ENCODE measurements around the gene SHISA6. TPM values are rescaled to one million over a fixed set of nuclear protein-coding genes. Genes with fewer than 3 reads are reported as not detected.

SHISA6 gene
- total RNA-seq, 1 donor from 2014 or later: 3.3 TPM

DNA sequence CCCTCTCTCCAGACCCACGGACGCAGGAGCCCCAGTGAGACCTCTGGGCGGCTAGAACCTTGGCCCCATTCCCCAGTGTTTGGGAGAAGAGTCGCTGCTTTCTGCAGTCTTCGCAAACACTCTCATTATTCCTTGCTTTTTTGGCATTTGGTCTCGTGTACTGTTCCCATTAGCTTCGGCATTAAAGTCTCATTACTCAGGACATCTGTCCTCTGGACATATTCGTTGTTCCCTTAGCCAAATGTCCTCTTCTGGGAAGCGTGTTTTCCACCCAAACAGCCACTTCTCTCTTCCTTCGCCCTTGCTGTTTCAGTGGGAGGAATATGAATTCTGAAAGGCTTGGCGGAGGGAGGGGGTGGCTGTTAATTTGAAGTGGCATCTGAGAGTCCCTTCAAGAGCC, 11.1 kb downstream of the SHISA6 start:
- Mint-ChIP-seq H3K4me3 (no peak overlapping the region), H3K27me3 (ENCODE audit: insufficient read depth, low read depth) (peaks cover 12% of the 10 kb centered on the region), H3K36me3 (no peaks in the 10 kb centered on the region), H3K27ac (no peak overlapping the region), H3K9me3 (no peaks in the 10 kb centered on the region), H3K4me1 (peaks cover 2% of the 10 kb centered on the region)
- Histone ChIP-seq H3K27me3 (no peaks in the 10 kb centered on the region), H3K36me3 (no peaks in the 10 kb centered on the region), H3K9ac (no peak overlapping the region), H3K4me1 (peaks cover 14% of the 10 kb centered on the region), H3K79me2 (ENCODE audit: low read depth) (no peaks in the 10 kb centered on the region), H3F3A (ENCODE audit: low read depth) (peaks cover 9% of the 10 kb centered on the region), H3K4me3 (no peak overlapping the region), H3K4me2 (no peak overlapping the region), H2AFZ (replicated peaks) (no peak overlapping the region), H3K9me3 (ENCODE audit: low read depth) (no peaks in the 10 kb centered on the region), H4K20me1 (ENCODE audit: low read depth) (no peaks in the 10 kb centered on the region), H3K27ac (no peak overlapping the region)
- DNase-seq (ENCODE audit: low spot score): no peak
- TF ChIP-seq, protein P1, sequence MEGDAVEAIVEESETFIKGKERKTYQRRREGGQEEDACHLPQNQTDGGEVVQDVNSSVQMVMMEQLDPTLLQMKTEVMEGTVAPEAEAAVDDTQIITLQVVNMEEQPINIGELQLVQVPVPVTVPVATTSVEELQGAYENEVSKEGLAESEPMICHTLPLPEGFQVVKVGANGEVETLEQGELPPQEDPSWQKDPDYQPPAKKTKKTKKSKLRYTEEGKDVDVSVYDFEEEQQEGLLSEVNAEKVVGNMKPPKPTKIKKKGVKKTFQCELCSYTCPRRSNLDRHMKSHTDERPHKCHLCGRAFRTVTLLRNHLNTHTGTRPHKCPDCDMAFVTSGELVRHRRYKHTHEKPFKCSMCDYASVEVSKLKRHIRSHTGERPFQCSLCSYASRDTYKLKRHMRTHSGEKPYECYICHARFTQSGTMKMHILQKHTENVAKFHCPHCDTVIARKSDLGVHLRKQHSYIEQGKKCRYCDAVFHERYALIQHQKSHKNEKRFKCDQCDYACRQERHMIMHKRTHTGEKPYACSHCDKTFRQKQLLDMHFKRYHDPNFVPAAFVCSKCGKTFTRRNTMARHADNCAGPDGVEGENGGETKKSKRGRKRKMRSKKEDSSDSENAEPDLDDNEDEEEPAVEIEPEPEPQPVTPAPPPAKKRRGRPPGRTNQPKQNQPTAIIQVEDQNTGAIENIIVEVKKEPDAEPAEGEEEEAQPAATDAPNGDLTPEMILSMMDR (IDR thresholded peaks at IDR 0.05): no peak
- TF ChIP-seq EZH2 (IDR thresholded peaks at IDR 0.05) (no peak), EZH2phosphoT487 (IDR thresholded peaks at IDR 0.05) (no peak)

DNA sequence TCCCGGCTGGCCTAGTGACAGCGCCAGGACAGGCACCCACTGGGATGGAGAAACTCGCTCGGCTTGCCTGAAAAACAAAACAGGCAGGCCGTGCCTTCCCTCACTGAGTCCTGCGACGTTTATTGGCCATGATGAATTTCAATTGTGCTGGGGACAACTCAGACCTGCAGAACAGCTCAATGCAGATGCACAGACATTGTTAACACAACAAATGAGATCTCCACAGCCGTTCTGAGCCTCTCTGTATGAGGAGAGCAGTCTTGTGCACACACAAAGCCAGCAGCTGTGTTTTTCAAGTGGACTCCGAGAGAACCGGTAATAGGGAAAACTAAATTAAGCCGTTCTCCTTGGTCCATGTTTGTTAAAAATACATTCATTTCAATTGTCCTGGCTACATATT, 15.9 kb downstream of the SHISA6 start:
- H3K4me3 Mint-ChIP-seq: no peak overlapping the region
- peaks cover 1% of the 10 kb centered on the region for H3K9me3 Mint-ChIP-seq
- Histone ChIP-seq H3K4me3 (no peak overlapping the region), H4K20me1 (ENCODE audit: low read depth) (no peaks in the 10 kb centered on the region), H3K27me3 (no peaks in the 10 kb centered on the region), H3K27ac (no peak overlapping the region), H3K4me1 (peaks cover 17% of the 10 kb centered on the region), H3K36me3 (no peaks in the 10 kb centered on the region), H3K9ac (no peak overlapping the region), H3K79me2 (ENCODE audit: low read depth) (no peaks in the 10 kb centered on the region), H3K4me2 (peak overlapping the region; percentile 25), H3F3A (ENCODE audit: low read depth) (peaks cover 11% of the 10 kb centered on the region), H2AFZ (replicated peaks) (no peak overlapping the region), H3K9me3 (ENCODE audit: low read depth) (no peaks in the 10 kb centered on the region)
- peaks cover 3% of the 10 kb centered on the region for H3K4me1 Mint-ChIP-seq
- peaks cover 7% of the 10 kb centered on the region for H3K27me3 Mint-ChIP-seq (ENCODE audit: insufficient read depth, low read depth)
- no peaks in the 10 kb centered on the region for H3K36me3 Mint-ChIP-seq
- no peak for TF ChIP-seq EZH2 (IDR thresholded peaks at IDR 0.05)
- TF ChIP-seq, protein P1 (IDR thresholded peaks at IDR 0.05): no peak
- TF ChIP-seq EZH2phosphoT487 (IDR thresholded peaks at IDR 0.05): no peak
- no peak overlapping the region for H3K27ac Mint-ChIP-seq
- peak; percentile 67 for DNase-seq (ENCODE audit: low spot score)

DNA sequence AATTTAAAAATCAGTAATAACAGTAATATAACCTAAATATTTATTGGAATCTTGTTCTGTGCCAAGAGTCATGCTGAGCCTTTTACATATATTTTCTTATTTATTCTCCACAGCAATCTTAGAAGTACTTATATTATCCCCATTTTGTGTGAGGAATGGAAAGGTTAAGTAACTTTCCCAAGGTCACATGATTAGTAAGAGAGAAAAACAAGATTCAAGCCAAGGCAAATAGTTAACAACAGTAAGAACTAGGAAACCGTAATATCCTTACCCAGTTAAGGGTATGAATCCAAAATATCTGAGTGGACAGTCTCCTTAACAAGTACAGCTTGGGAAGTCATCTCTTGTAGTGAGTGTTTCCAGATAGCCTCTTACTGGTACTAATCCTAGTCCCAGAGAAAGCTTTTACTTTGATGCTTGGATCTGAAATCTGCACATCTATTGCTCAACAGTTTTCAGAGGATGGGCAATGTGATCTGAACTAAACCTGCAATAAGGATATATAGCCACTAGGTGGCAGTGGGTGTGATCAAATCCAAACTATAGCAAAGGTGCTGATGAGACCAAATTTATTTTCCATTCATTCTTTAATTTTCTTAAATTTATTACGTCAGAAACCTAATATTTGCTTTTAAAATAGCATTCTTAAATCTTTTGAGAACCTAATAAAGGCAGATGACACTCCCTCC, 23.3 kb downstream of the SHISA6 start:
- peaks cover 2% of the 10 kb centered on the region for H3K36me3 Mint-ChIP-seq
- DNase-seq (ENCODE audit: low spot score): no peak
- no peaks in the 10 kb centered on the region for H3K4me1 Mint-ChIP-seq
- Histone ChIP-seq H3K27me3 (no peaks in the 10 kb centered on the region), H3K4me1 (no peaks in the 10 kb centered on the region), H3F3A (ENCODE audit: low read depth) (no peaks in the 10 kb centered on the region), H3K9me3 (ENCODE audit: low read depth) (no peaks in the 10 kb centered on the region), H3K9ac (no peak overlapping the region), H4K20me1 (ENCODE audit: low read depth) (no peaks in the 10 kb centered on the region), H2AFZ (replicated peaks) (no peak overlapping the region), H3K79me2 (ENCODE audit: low read depth) (no peaks in the 10 kb centered on the region), H3K4me3 (no peak overlapping the region), H3K36me3 (no peaks in the 10 kb centered on the region), H3K4me2 (no peak overlapping the region), H3K27ac (no peak overlapping the region)
- H3K9me3 Mint-ChIP-seq: peaks cover 20% of the 10 kb centered on the region
- no peaks in the 10 kb centered on the region for H3K27me3 Mint-ChIP-seq (ENCODE audit: insufficient read depth, low read depth)
- TF ChIP-seq, protein P1 (IDR thresholded peaks at IDR 0.05): peak; percentile 44
- no peak for TF ChIP-seq EZH2 (IDR thresholded peaks at IDR 0.05)
- TF ChIP-seq EZH2phosphoT487 (IDR thresholded peaks at IDR 0.05): no peak
- H3K27ac Mint-ChIP-seq: no peak overlapping the region
- H3K4me3 Mint-ChIP-seq: no peak overlapping the region
